ENCODE results near the gene COQ10A.

DNA sequence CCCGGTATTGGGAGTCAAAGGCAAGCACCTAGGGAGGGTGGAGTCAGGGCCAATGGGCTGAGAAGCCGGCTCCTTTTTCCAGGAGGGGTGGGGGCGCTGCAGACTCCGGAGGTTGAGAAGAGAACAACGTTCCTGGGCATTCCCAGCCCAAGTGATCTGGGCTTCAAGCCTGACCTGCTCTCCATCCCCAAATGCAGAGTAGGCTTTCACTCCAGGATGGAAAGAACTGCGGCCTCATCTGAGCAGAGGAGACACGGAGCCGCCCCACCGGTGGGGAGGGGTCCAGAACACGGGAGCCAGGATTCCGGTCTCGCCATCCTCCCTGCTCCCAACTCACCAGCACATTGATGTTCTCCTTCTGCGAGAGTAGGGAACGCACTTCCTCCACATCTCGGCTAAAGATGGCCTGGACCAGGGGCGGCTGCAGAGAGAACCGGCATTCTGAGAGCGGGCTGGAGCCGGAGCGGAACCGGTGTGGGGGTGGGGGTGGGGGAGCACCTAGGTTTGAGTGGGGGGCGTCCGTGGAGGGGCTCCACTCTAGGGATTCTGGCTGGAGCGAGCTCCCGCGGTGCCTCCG, 9.2 kb upstream of the COQ10A start:
- no peak for TF ChIP-seq EZH2 (IDR thresholded peaks at IDR 0.05; ENCODE audit: borderline replicate concordance, low read length)
- TF ChIP-seq, protein P1, sequence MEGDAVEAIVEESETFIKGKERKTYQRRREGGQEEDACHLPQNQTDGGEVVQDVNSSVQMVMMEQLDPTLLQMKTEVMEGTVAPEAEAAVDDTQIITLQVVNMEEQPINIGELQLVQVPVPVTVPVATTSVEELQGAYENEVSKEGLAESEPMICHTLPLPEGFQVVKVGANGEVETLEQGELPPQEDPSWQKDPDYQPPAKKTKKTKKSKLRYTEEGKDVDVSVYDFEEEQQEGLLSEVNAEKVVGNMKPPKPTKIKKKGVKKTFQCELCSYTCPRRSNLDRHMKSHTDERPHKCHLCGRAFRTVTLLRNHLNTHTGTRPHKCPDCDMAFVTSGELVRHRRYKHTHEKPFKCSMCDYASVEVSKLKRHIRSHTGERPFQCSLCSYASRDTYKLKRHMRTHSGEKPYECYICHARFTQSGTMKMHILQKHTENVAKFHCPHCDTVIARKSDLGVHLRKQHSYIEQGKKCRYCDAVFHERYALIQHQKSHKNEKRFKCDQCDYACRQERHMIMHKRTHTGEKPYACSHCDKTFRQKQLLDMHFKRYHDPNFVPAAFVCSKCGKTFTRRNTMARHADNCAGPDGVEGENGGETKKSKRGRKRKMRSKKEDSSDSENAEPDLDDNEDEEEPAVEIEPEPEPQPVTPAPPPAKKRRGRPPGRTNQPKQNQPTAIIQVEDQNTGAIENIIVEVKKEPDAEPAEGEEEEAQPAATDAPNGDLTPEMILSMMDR (IDR thresholded peaks at IDR 0.05; ENCODE audit: low read length) = no peak

Data from OCI-LY1 (cell line).